ENCODE data around the gene C5orf34.
"Not testable (repeated sequence)": the region's sequence is repeated elsewhere in the genome, so short reads cannot be mapped to it uniquely, and the experiment has no call there.

The C5orf34 gene

DNA sequence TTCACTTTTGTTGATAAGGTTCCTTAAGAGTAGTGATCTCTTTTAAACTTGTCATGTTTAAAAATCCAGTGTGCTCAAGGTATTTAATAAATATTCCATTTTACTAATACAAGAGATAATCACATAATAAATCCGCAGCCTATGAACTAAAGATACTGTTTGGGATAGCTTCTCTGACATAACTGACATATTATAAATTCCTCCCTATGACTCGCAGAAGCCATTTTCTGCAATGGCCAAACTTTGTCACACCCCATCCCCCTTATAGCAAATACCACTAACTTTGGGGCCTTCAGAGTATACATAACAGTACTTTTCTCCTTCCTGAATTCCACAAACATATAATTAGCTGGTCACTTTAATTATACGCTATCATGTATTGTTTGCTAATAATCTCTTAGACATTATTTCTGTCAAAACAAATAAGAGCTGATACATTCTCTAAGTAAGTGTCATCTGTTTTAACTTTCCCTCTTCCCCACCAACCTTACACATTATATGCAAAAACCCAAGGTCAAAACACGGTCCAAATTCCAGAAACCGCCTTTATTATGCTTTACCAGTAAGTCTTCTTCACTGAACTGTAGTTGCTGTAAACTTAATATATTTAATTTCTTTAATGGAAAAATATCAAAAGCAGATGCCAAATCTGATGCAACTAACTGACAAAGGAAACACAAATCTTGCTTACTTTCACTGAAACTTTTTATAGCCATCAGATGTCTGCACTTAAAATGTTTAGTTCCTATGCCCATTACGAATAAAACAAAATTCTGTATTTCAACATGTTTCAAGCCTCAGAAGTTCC lies 32.3 kb downstream of the C5orf34 start:
- H3K4me1 ChIP-seq (ENCODE audit: control insufficient read depth in 2 of 2, insufficient read depth in 1 of 2, low read depth in 1 of 2, low read length in 2 of 2): peaks cover 2 to 4% of the 10 kb centered on the region in 2 donors
- peaks cover 0 to 16% of the 10 kb centered on the region in 2 donors for H3K36me3 ChIP-seq (replicated peaks in 1 of 2; ENCODE audit: control insufficient read depth in 2 of 2, insufficient read depth in 2 of 2, low read length in 2 of 2)
- H3K9me3 ChIP-seq (replicated peaks in 1 of 2; ENCODE audit: control insufficient read depth in 2 of 2, insufficient read depth in 1 of 2, low read depth in 1 of 2, low read length in 2 of 2): no peaks in the 10 kb centered on the region
- H3K14ac ChIP-seq (ENCODE audit: low read length): no peak overlapping the region
- peak overlapping the region; percentile 98 for H2AFZ ChIP-seq (ENCODE audit: low read length)
- no peak overlapping the region for H3K4ac ChIP-seq (ENCODE audit: low read length)
- DNase-seq (ENCODE audit: low spot score): no peak
- no peak overlapping the region for H2BK12ac ChIP-seq (ENCODE audit: low read length)
- peak overlapping the region; percentile 45 for H3K4me2 ChIP-seq (ENCODE audit: insufficient read depth, low read length, poor library complexity, severe bottlenecking)
- no peak overlapping the region for H3K27ac ChIP-seq (replicated peaks; ENCODE audit: low read length)
- H4K8ac ChIP-seq (ENCODE audit: low read depth, low read length): no peak overlapping the region
- peaks cover 1% of the 10 kb centered on the region for H3K79me1 ChIP-seq (ENCODE audit: low read depth, low read length)
- H2BK120ac ChIP-seq (ENCODE audit: low read depth, low read length): no peak overlapping the region
- H2AK5ac ChIP-seq (ENCODE audit: low read depth, low read length): no peak overlapping the region
- no peak overlapping the region for H4K91ac ChIP-seq (ENCODE audit: low read depth, low read length, poor library complexity)
- no peaks in the 10 kb centered on the region for H3K27me3 ChIP-seq (ENCODE audit: control insufficient read depth in 3 of 3, insufficient read depth in 3 of 3, low read depth in 1 of 3, low read length in 3 of 3)
- H3K23ac ChIP-seq (ENCODE audit: low read depth, low read length, poor library complexity): no peak overlapping the region
- H3K9ac ChIP-seq (ENCODE audit: low read depth, low read length, poor library complexity): no peak overlapping the region
- no CpG with 5 or more reads among the region's 6 CpGs for WGBS, 2 donors (ENCODE audit: extremely low coverage in 2 of 2, insufficient read length in 2 of 2, insufficient replicate concordance in 1 of 2)
- no peak overlapping the region for H2BK5ac ChIP-seq (ENCODE audit: low read length)
- no peak overlapping the region for H3K18ac ChIP-seq (ENCODE audit: low read length)
- H2BK15ac ChIP-seq (ENCODE audit: low read length): no peak overlapping the region
- peak overlapping the region; percentile 58 to 95 for H3K4me3 ChIP-seq (ENCODE audit: low read length in 2 of 2)

DNA sequence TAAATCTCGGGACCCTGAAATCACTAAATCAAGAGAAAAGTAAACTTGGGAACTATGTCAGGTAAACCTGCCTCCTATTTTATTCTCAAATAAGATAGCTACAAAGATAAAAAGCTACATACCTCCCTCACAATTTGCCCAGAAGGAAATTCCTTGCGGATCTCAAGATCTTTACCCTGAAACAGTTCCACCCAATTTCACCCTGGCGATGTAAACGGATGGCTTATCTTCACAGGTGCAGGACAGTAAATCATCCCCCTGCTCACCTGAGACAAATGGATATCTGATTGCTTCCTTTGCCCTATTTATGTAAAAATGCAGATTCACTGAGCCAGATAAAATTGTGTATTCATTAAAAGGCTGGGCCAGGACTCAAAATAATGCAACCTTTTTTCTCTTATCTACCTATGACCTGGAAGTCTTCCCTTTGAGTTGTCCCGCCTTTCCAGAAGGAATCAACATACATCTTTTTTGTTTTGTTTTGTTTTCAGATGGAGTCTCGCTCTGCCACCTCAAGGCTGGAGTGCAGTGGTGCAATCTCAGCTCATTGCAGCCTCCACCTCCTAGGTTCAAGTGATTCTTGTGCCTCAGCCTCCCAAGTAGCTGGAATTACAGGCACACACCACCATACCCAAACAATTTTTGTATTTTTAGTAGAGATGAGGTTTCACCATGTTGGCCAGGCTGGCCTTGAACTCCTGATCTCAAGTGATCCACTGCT lies 45.1 kb downstream of the C5orf34 start:
- no peak overlapping the region for H2BK5ac ChIP-seq (ENCODE audit: low read length)
- H3K18ac ChIP-seq (ENCODE audit: low read length): no peak overlapping the region
- H3K4me2 ChIP-seq (ENCODE audit: insufficient read depth, low read length, poor library complexity, severe bottlenecking): no peak overlapping the region
- no peak overlapping the region for H3K4me3 ChIP-seq (ENCODE audit: low read length in 2 of 2)
- peaks cover 0 to 26% of the 10 kb centered on the region in 2 donors for H3K9me3 ChIP-seq (replicated peaks in 1 of 2; ENCODE audit: control insufficient read depth in 2 of 2, insufficient read depth in 1 of 2, low read depth in 1 of 2, low read length in 2 of 2)
- no peak overlapping the region for H3K4ac ChIP-seq (ENCODE audit: low read length)
- H3K79me1 ChIP-seq (ENCODE audit: low read depth, low read length): no peaks in the 10 kb centered on the region
- H2AK5ac ChIP-seq (ENCODE audit: low read depth, low read length): no peak overlapping the region
- no peak overlapping the region for H3K14ac ChIP-seq (ENCODE audit: low read length)
- no peak overlapping the region for H2BK120ac ChIP-seq (ENCODE audit: low read depth, low read length)
- H3K27ac ChIP-seq (replicated peaks; ENCODE audit: low read length): no peak overlapping the region
- H2BK15ac ChIP-seq (ENCODE audit: low read length): no peak overlapping the region
- H3K4me1 ChIP-seq (ENCODE audit: control insufficient read depth in 2 of 2, insufficient read depth in 1 of 2, low read depth in 1 of 2, low read length in 2 of 2): no peaks in the 10 kb centered on the region
- H3K36me3 ChIP-seq (replicated peaks in 1 of 2; ENCODE audit: control insufficient read depth in 2 of 2, insufficient read depth in 2 of 2, low read length in 2 of 2): peaks cover 0 to 3% of the 10 kb centered on the region in 2 donors
- no CpG with 5 or more reads among the region's 6 CpGs for WGBS, 2 donors (ENCODE audit: extremely low coverage in 2 of 2, insufficient read length in 2 of 2, insufficient replicate concordance in 1 of 2)
- no peak overlapping the region for H2BK12ac ChIP-seq (ENCODE audit: low read length)
- H4K8ac ChIP-seq (ENCODE audit: low read depth, low read length): no peak overlapping the region
- no peaks in the 10 kb centered on the region for H3K27me3 ChIP-seq (ENCODE audit: control insufficient read depth in 3 of 3, insufficient read depth in 3 of 3, low read depth in 1 of 3, low read length in 3 of 3)
- no peak overlapping the region for H2AFZ ChIP-seq (ENCODE audit: low read length)
- H4K91ac ChIP-seq (ENCODE audit: low read depth, low read length, poor library complexity): no peak overlapping the region
- no peak overlapping the region for H3K23ac ChIP-seq (ENCODE audit: low read depth, low read length, poor library complexity)
- no peak overlapping the region for H3K9ac ChIP-seq (ENCODE audit: low read depth, low read length, poor library complexity)
- no peak for DNase-seq (ENCODE audit: low spot score)

DNA sequence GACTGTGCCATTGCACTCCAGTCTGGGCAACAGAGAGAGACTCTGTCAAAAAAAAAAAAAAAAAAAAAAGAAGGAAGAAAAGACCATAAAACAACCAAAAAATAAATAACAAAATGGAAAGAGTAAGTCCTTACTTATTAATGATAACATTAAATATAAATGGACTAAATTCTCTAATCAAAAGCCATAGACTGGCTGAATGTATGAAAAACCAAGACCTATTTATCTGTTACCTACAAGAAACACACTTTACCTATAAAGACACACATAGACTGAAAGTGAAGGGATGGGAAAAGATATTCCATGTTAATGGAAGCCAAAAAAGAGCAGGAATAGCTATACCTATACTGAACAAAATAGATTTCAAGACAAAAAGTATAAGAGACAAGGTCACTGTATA lies 47.8 kb downstream of the C5orf34 start:
- H2AFZ ChIP-seq (ENCODE audit: low read length): no peak overlapping the region
- no peak overlapping the region for H3K18ac ChIP-seq (ENCODE audit: low read length)
- H3K9ac ChIP-seq (ENCODE audit: low read depth, low read length, poor library complexity): no peak overlapping the region
- H2BK12ac ChIP-seq (ENCODE audit: low read length): no peak overlapping the region
- no peak overlapping the region for H3K23ac ChIP-seq (ENCODE audit: low read depth, low read length, poor library complexity)
- H3K36me3 ChIP-seq (replicated peaks in 1 of 2; ENCODE audit: control insufficient read depth in 2 of 2, insufficient read depth in 2 of 2, low read length in 2 of 2): peaks cover 0 to 3% of the 10 kb centered on the region in 2 donors
- no peak for DNase-seq (ENCODE audit: low spot score)
- H3K14ac ChIP-seq (ENCODE audit: low read length): no peak overlapping the region
- no peak overlapping the region for H3K4ac ChIP-seq (ENCODE audit: low read length)
- no peak overlapping the region for H2BK15ac ChIP-seq (ENCODE audit: low read length)
- no peak overlapping the region for H4K91ac ChIP-seq (ENCODE audit: low read depth, low read length, poor library complexity)
- no peaks in the 10 kb centered on the region for H3K79me1 ChIP-seq (ENCODE audit: low read depth, low read length)
- H3K9me3 ChIP-seq (replicated peaks in 1 of 2; ENCODE audit: control insufficient read depth in 2 of 2, insufficient read depth in 1 of 2, low read depth in 1 of 2, low read length in 2 of 2): peaks cover 0 to 25% of the 10 kb centered on the region in 2 donors
- H3K4me3 ChIP-seq (ENCODE audit: low read length in 2 of 2): no peak overlapping the region
- no peak overlapping the region for H3K4me2 ChIP-seq (ENCODE audit: insufficient read depth, low read length, poor library complexity, severe bottlenecking)
- H2BK120ac ChIP-seq (ENCODE audit: low read depth, low read length): no peak overlapping the region
- H2AK5ac ChIP-seq (ENCODE audit: low read depth, low read length): no peak overlapping the region
- no peak overlapping the region for H2BK5ac ChIP-seq (ENCODE audit: low read length)
- no peak overlapping the region for H3K27ac ChIP-seq (replicated peaks; ENCODE audit: low read length)
- H3K27me3 ChIP-seq (ENCODE audit: control insufficient read depth in 3 of 3, insufficient read depth in 3 of 3, low read depth in 1 of 3, low read length in 3 of 3): no peaks in the 10 kb centered on the region
- H3K4me1 ChIP-seq (ENCODE audit: control insufficient read depth in 2 of 2, insufficient read depth in 1 of 2, low read depth in 1 of 2, low read length in 2 of 2): no peaks in the 10 kb centered on the region
- no peak overlapping the region for H4K8ac ChIP-seq (ENCODE audit: low read depth, low read length)

DNA sequence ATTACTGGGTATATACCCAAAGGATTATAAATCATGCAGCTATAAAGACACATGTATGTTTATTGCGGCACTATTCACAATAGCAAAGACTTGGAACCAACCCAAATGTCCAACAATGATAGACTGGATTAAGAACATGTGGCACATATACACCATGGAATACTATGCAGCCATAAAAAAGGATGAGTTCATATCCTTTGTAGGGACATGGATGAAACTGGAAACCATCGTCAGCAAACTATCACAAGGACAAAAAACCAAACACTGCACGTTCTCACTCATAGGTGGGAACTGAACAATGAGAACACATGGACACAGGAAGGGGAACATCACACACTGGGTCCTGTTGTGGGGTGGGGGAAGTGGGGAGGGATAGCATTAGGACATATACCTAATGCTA lies 49.5 kb downstream of the C5orf34 start:
- H3K4me3 ChIP-seq (ENCODE audit: low read length in 2 of 2); H2BK5ac ChIP-seq (ENCODE audit: low read length); H3K27me3 ChIP-seq (ENCODE audit: control insufficient read depth in 3 of 3, insufficient read depth in 3 of 3, low read depth in 1 of 3, low read length in 3 of 3); H3K18ac ChIP-seq (ENCODE audit: low read length); H3K14ac ChIP-seq (ENCODE audit: low read length); H4K8ac ChIP-seq (ENCODE audit: low read depth, low read length); H2BK12ac ChIP-seq (ENCODE audit: low read length); H3K4me1 ChIP-seq (ENCODE audit: control insufficient read depth in 2 of 2, insufficient read depth in 1 of 2, low read depth in 1 of 2, low read length in 2 of 2); H2AK5ac ChIP-seq (ENCODE audit: low read depth, low read length); DNase-seq (ENCODE audit: low spot score); H2AFZ ChIP-seq (ENCODE audit: low read length); H3K27ac ChIP-seq (replicated peaks; ENCODE audit: low read length); H3K4me2 ChIP-seq (ENCODE audit: insufficient read depth, low read length, poor library complexity, severe bottlenecking); H2BK120ac ChIP-seq (ENCODE audit: low read depth, low read length); H3K9ac ChIP-seq (ENCODE audit: low read depth, low read length, poor library complexity); H4K91ac ChIP-seq (ENCODE audit: low read depth, low read length, poor library complexity); H3K4ac ChIP-seq (ENCODE audit: low read length); H3K79me1 ChIP-seq (ENCODE audit: low read depth, low read length); H2BK15ac ChIP-seq (ENCODE audit: low read length); H3K23ac ChIP-seq (ENCODE audit: low read depth, low read length, poor library complexity); H3K36me3 ChIP-seq (replicated peaks in 1 of 2; ENCODE audit: control insufficient read depth in 2 of 2, insufficient read depth in 2 of 2, low read length in 2 of 2): not testable (repeated sequence)
- WGBS, 2 donors (ENCODE audit: extremely low coverage in 2 of 2, insufficient read length in 2 of 2, insufficient replicate concordance in 1 of 2): no CpG with 5 or more reads among the region's 3 CpGs
- H3K9me3 ChIP-seq (replicated peaks in 1 of 2; ENCODE audit: control insufficient read depth in 2 of 2, insufficient read depth in 1 of 2, low read depth in 1 of 2, low read length in 2 of 2): peaks cover 3 to 25% of the 10 kb centered on the region in 2 donors

All from neuronal stem cell (in vitro differentiated cells).